Cardiac muscle cell (in vitro differentiated cells and primary cell): Measurements from ENCODE around the gene GPBP1L1. TPM values are rescaled to one million over a fixed set of nuclear protein-coding genes. Genes with fewer than 3 reads are reported as not detected.

Source experiments
- DNase-seq, 2 donors: peaks; one replicate each; pipeline versions ENCODE4 v3.0.0 to v3.0.0-alpha.2; 2010 to 2017; ENCODE audit warnings: low read depth in 1 of 2, low spot score in 1 of 2
- H3K27ac ChIP-seq: fragments of 200-600 bp; sonication (generic); 2 replicates; pipeline ENCODE4 v1.5.1; 2016
- H3K27me3 ChIP-seq: fragments of 200-600 bp; sonication (generic); 2 replicates; pipeline ENCODE4 v1.6.0; 2016; ENCODE audit warnings: control low read depth
- H3K36me3 ChIP-seq: fragments of 200-600 bp; sonication (generic); 2 replicates; pipeline ENCODE4 v1.5.1; 2016; ENCODE audit warnings: control low read depth
- H3K4me1 ChIP-seq: fragments of 200-600 bp; sonication (generic); 2 replicates; pipeline ENCODE4 v1.8.1; 2017; ENCODE audit warnings: low read depth, mild to moderate bottlenecking, mixed run types
- H3K4me3 ChIP-seq: fragments of 200-600 bp; sonication (generic); 2 replicates; pipeline ENCODE4 v1.5.1; 2016; ENCODE audit warnings: mild to moderate bottlenecking
- H3K9me3 ChIP-seq: fragments of 200-600 bp; sonication (generic); 2 replicates; pipeline ENCODE4 v1.5.1; 2017; ENCODE audit warnings: low read depth, mild to moderate bottlenecking, control low read depth
- polyA plus RNA-seq: library from polyadenylated mRNA; unstranded; fragments of >200 nt; fragmentation: Nextera tagmentation; extraction: Ambion mirVana; gene quantifications from 2 replicates; pipeline ENCODE4 v1.2.1, GENCODE V29; 2016
- total RNA-seq: library from RNA; depleted of rRNA; stranded (reverse); fragments of >200 nt; gene quantifications from 2 replicates; pipeline ENCODE4 v1.2.3, GENCODE V29; 2016
- TF ChIP-seq, protein P1 (sequence below): IDR thresholded peaks from 2 replicates; pipeline ENCODE4 v1.5.1; 2012; ENCODE audit warnings: low read depth, mild to moderate bottlenecking, low read length

GPBP1L1 gene
- total and polyA plus RNA-seq, 2 experiments from 2014 or later = 79.5 to 96.3 TPM

- H3K36me3 ChIP-seq = peaks cover 3% of the 10 kb centered on the region
- peak; percentile 93 for DNase-seq
- TF ChIP-seq, protein P1, sequence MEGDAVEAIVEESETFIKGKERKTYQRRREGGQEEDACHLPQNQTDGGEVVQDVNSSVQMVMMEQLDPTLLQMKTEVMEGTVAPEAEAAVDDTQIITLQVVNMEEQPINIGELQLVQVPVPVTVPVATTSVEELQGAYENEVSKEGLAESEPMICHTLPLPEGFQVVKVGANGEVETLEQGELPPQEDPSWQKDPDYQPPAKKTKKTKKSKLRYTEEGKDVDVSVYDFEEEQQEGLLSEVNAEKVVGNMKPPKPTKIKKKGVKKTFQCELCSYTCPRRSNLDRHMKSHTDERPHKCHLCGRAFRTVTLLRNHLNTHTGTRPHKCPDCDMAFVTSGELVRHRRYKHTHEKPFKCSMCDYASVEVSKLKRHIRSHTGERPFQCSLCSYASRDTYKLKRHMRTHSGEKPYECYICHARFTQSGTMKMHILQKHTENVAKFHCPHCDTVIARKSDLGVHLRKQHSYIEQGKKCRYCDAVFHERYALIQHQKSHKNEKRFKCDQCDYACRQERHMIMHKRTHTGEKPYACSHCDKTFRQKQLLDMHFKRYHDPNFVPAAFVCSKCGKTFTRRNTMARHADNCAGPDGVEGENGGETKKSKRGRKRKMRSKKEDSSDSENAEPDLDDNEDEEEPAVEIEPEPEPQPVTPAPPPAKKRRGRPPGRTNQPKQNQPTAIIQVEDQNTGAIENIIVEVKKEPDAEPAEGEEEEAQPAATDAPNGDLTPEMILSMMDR = peak; percentile 26
- peak overlapping the region; percentile 94 for H3K4me3 ChIP-seq
- no peaks in the 10 kb centered on the region for H3K27me3 ChIP-seq
- peaks cover 12% of the 10 kb centered on the region for H3K4me1 ChIP-seq
- no peaks in the 10 kb centered on the region for H3K9me3 ChIP-seq
- peak overlapping the region; percentile 79 for H3K27ac ChIP-seq
Observed at GRCh38 chr1:45584351-45585109, 101.8 kb downstream of the GPBP1L1 start.

GRCh38 chr1:45583666-45584350 lies 102.5 kb downstream of the GPBP1L1 start, which contains the start of gene NASP:
TSS of gene NASP (plus strand) at chr1:45584041. CDS start at chr1:45584147, 106 bp downstream.
- Histone ChIP-seq H3K9me3 (no peaks in the 10 kb centered on the region), H3K4me3 (peak within 1 kb of the TSS; percentile 94), H3K27me3 (no peaks in the 10 kb centered on the region), H3K27ac (peak within 1 kb of the TSS; percentile 79), H3K4me1 (peaks cover 12% of the 10 kb centered on the region), H3K36me3 (no peaks in the 10 kb centered on the region)
- peak; percentile 86 to 93 for DNase-seq
- TF ChIP-seq, protein P1 = no peak

GRCh38 chr1:45583264-45583665 lies 103.1 kb downstream of the GPBP1L1 start:
- no peaks in the 10 kb centered on the region for H3K9me3 ChIP-seq
- peak; percentile 97 to 98 for DNase-seq
- H3K4me3 ChIP-seq = peak overlapping the region; percentile 94
- TF ChIP-seq, protein P1 = no peak
- H3K4me1 ChIP-seq = peaks cover 12% of the 10 kb centered on the region
- no peaks in the 10 kb centered on the region for H3K27me3 ChIP-seq
- H3K36me3 ChIP-seq = no peaks in the 10 kb centered on the region
- peak overlapping the region; percentile 79 for H3K27ac ChIP-seq

Other genes starting within 250 kb of the GPBP1L1 start
- 7.8 and 13.9 TPM in 2 replicates for gene TESK2, start 195.4 kb downstream of the GPBP1L1 start, total RNA-seq
- gene TESK2, start 195.4 kb downstream of the GPBP1L1 start, polyA plus RNA-seq = 8.3 and 8.4 TPM in 2 replicates
- gene CCDC163, start 186.5 kb downstream of the GPBP1L1 start, total RNA-seq = 2.1 and 2.4 TPM in 2 replicates
- gene CCDC163, start 186.5 kb downstream of the GPBP1L1 start, polyA plus RNA-seq = 2.1 and 4.9 TPM in 2 replicates
- 8.2 and 10.0 TPM in 2 replicates for gene MMACHC, start 186.2 kb downstream of the GPBP1L1 start, total RNA-seq
- 1.8 and 6.0 TPM in 2 replicates for gene MMACHC, start 186.2 kb downstream of the GPBP1L1 start, polyA plus RNA-seq
- 526 and 782 TPM in 2 replicates for gene PRDX1, start 164.6 kb downstream of the GPBP1L1 start, total RNA-seq
- 1,545 and 1,744 TPM in 2 replicates for gene PRDX1, start 164.6 kb downstream of the GPBP1L1 start, polyA plus RNA-seq
- gene AKR1A1, start 135.7 kb downstream of the GPBP1L1 start, total RNA-seq = 145 and 187 TPM in 2 replicates
- 291 and 311 TPM in 2 replicates for gene AKR1A1, start 135.7 kb downstream of the GPBP1L1 start, polyA plus RNA-seq
- 54.9 and 89.3 TPM in 2 replicates for gene NASP, start 102.5 kb downstream of the GPBP1L1 start, total RNA-seq
- 172 and 174 TPM in 2 replicates for gene NASP, start 102.5 kb downstream of the GPBP1L1 start, polyA plus RNA-seq
- 2.9 and 7.5 TPM in 2 replicates for gene CCDC17, start 62.5 kb downstream of the GPBP1L1 start, total RNA-seq
- 1.9 and 3.1 TPM in 2 replicates for gene CCDC17, start 62.5 kb downstream of the GPBP1L1 start, polyA plus RNA-seq
- 30.1 and 31.3 TPM in 2 replicates for gene TMEM69, start 1.6 kb upstream of the GPBP1L1 start, total RNA-seq
- 69.7 and 69.8 TPM in 2 replicates for gene TMEM69, start 1.6 kb upstream of the GPBP1L1 start, polyA plus RNA-seq
- gene IPP, start 64.1 kb upstream of the GPBP1L1 start, total RNA-seq = 5.7 and 7.3 TPM in 2 replicates
- 12.1 and 24.9 TPM in 2 replicates for gene IPP, start 64.1 kb upstream of the GPBP1L1 start, polyA plus RNA-seq
- 39.7 and 79.2 TPM in 2 replicates for gene MAST2, start 117.1 kb upstream of the GPBP1L1 start, total RNA-seq
- gene MAST2, start 117.1 kb upstream of the GPBP1L1 start, polyA plus RNA-seq = 44.8 and 57.5 TPM in 2 replicates